Ovary (tissue), 3 donors: ENCODE measurements around the gene CADM3.

Source experiments
- CTCF ChIP-seq, 3 donors: fragments of 450-650 bp in 2 of 3; fragments of 200-600 bp in 1 of 3; IDR thresholded peaks; one replicate each; pipeline versions ENCODE4 v1.5.1 to v1.8.0; 2016 to 2022; ENCODE audit warnings: antibody characterized with exemption in 3 of 3, mild to moderate bottlenecking in 1 of 3
- POLR2A ChIP-seq: fragments of 450-650 bp; IDR thresholded peaks from one replicate; pipeline ENCODE4 v1.6.1; 2017; ENCODE audit warnings: antibody characterized with exemption, mild to moderate bottlenecking, moderate library complexity
- donor health status: DM: no; HTN: no; CAD: no.

- TF ChIP-seq POLR2A (no peak), CTCF (IDR thresholded peaks at IDR 0.05) (no peak)
Observed at GRCh38 chr1:159146980-159147379, 24.4 kb upstream of the CADM3 start.
